ENCODE data around the gene QSOX2.

GRCh38 chr9:136205707-136205992, 40.0 kb downstream of the QSOX2 start:
- TF ChIP-seq CTCF (IDR thresholded peaks at IDR 0.05) (no peak), POLR2A (IDR thresholded peaks at IDR 0.05) (no peak)

Data from stomach (tissue), 4 donors.